Jurkat, Clone E6-1 (cell line): ENCODE measurements around the gene DSN1.

ENCODE experiments used
- DNase-seq: peaks from one replicate; pipeline ENCODE4 v3.0.0-alpha.2; 2011; ENCODE audit warnings: low read depth, low spot score
- H3K4me3 ChIP-seq: 2 replicates; pipeline ENCODE4 v1.5.1; 2011; ENCODE audit warnings: mild to moderate bottlenecking, low read length, control low read depth, moderate library complexity

The DSN1 gene

DNA sequence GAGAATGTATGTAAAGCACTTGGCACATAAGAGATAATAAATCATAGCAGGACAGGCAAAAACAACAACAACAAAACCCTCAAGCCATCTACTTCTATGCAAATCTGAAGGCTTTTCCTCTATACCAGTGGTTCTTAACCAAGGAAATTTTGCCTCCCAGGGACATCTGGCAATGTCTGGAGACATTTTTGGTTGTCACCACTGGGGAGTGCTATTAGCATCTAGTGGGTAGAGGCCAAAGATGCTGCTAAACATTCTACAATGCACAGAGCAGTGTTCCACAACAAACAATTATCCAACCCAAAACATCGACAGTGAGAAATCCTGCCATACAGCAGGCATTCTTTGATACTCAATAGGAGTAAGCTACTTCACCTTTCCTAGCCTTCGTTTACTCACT, 55.9 kb downstream of the DSN1 start:
- DNase-seq, result no peak
- H3K4me3 ChIP-seq, result no peak overlapping the region

DNA sequence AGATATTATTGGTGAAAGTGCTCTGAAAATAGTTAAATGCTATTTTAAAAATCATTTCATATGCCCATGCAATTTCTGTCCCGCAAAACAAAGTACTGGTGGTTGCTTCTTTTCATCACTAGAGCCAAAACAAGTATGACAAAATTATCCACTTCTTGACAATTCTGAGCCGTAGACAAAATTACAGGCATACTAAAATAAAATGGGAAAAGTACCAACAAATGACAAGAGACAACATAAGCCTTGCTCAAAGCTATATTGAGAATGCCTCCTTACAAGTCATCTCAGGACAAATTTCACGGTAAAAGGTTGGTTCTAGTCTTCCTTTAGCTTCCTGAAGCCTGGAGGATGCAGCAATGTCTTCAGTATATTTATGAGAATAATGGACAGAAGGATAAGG, 56.5 kb downstream of the DSN1 start:
- H3K4me3 ChIP-seq, result no peak overlapping the region
- no peak for DNase-seq

DNA sequence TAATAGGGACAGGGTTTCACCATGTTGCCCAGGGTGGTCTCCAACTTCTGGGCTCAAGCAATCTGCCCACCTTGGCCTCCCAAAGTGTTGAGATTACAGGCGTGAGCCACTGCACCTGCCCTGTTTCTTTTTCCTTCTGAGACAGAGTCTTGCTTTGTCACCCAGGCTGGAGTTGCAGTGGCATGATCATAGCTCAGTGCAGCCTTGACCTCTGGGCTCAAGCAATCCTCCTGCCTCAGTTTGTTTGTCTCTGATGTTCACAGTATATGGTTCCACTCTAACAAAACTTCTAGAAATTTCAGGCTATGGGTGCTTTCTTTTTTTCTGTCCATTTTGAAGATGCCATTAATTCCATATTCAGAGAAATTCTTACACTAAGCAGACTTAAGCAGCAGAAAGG, 60.8 kb downstream of the DSN1 start:
- no peak overlapping the region for H3K4me3 ChIP-seq

DNA sequence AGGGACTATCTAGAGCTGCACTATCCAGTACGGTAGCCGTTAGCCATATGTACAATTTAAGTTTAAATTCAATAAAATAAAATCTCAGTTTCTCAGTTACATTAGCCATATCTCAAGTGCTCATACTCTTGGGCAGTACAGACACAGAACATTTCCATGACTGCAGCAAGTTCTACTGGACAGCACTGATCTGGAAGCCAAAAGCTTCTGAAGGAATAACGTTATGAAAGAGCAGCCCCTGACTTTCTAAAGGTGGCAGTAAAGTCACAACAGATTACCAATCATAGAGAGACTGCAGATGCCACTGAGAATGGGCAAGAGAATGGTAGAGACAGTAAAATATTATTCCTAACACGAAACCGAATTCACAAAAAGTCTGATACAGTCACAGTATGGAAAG, 64.4 kb downstream of the DSN1 start:
- H3K4me3 ChIP-seq, result no peak overlapping the region
- no peak for DNase-seq

More for the DNA sequence above, 60.8 kb downstream of the DSN1 start:
- no peak for DNase-seq

DNA sequence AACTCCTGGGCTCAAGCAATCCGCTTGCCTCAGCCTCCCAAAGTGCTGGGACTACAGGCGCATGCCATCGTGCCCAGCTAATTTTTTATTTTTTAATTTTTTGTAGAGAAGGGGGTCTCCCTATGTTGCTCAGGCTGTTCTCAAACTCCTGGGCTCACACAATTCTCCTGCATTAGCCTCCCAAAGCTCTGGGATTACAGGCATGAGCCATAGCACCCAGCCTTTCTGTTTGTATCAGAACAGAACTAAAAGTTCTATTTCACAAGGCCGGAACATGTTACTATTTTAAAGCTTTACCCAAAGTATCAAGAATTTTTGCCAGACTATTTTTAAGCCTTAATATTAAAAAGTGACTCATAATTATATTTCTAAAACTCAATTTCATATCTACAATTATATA, 70.0 kb downstream of the DSN1 start:
- DNase-seq, result no peak
- H3K4me3 ChIP-seq, result no peak overlapping the region
